Right forelimb (tissue), 1 donor: ENCODE measurements around the gene RUSC1.
A peak's percentile ranks its signal among the peaks of the same experiment; 100 is the strongest.

Experiments used
- DNase-seq: peaks from one replicate; pipeline ENCODE4 v3.0.0-alpha.2; 2018

RUSC1 gene

GRCh38 chr1:155296661-155297060 is 24.0 kb upstream of the RUSC1 start:
- no peak for DNase-seq

- DNase-seq: no peak
Observed at GRCh38 chr1:155297384-155297783, 23.3 kb upstream of the RUSC1 start.

GRCh38 chr1:155300024-155300423 is 20.7 kb upstream of the RUSC1 start:
- DNase-seq: no peak

- DNase-seq: no peak
Observed at GRCh38 chr1:155300553-155301329, 20.0 kb upstream of the RUSC1 start.

- DNase-seq: no peak
Observed at GRCh38 chr1:155301342-155301841, 19.3 kb upstream of the RUSC1 start, which contains the start of gene PKLR. TSS of gene PKLR (minus strand) at chr1:155301438. CDS start at chr1:155301395, 43 bp downstream.

GRCh38 chr1:155304558-155305063 is 16.1 kb upstream of the RUSC1 start:
- DNase-seq: no peak

GRCh38 chr1:155305881-155306391 is 14.8 kb upstream of the RUSC1 start:
- DNase-seq: no peak

GRCh38 chr1:155307247-155307740 is 13.4 kb upstream of the RUSC1 start:
- no peak for DNase-seq

- peak; percentile 98 for DNase-seq
Observed at GRCh38 chr1:155308493-155309422, 11.9 kb upstream of the RUSC1 start, which contains the start of gene FDPS. TSS of gene FDPS (plus strand) at chr1:155308866. CDS start at chr1:155309790, 924 bp downstream.

GRCh38 chr1:155309423-155310021 is 11.2 kb upstream of the RUSC1 start:
- DNase-seq: no peak

GRCh38 chr1:155313261-155313660 is 7.4 kb upstream of the RUSC1 start:
- no peak for DNase-seq

- DNase-seq: no peak
Observed at GRCh38 chr1:155316922-155317321, 3.8 kb upstream of the RUSC1 start.

GRCh38 chr1:155318082-155318481 is 2.6 kb upstream of the RUSC1 start:
- no peak for DNase-seq

GRCh38 chr1:155319536-155319935 is 1.2 kb upstream of the RUSC1 start:
- DNase-seq: no peak

- DNase-seq: no peak
Observed at GRCh38 chr1:155320252-155320651, 442 bp upstream of the RUSC1 start.

- DNase-seq: no peak
Observed at GRCh38 chr1:155321639-155322503, 1.2 kb downstream of the RUSC1 start.

GRCh38 chr1:155322571-155322952 is 1.9 kb downstream of the RUSC1 start:
- peak; percentile 82 for DNase-seq

- DNase-seq: peak; percentile 96
Observed at GRCh38 chr1:155322953-155323728, 2.4 kb downstream of the RUSC1 start.

GRCh38 chr1:155323729-155324036 is 3.0 kb downstream of the RUSC1 start:
- peak; percentile 93 for DNase-seq

- peak; percentile 94 for DNase-seq
Observed at GRCh38 chr1:155324037-155324716, 3.5 kb downstream of the RUSC1 start.
